ENCODE measurements around the gene DMC1.

Gene DMC1

GRCh38 chr22:38567531-38568285 is 2.3 kb downstream of the DMC1 start:
- in situ Hi-C loops (cut with MboI; ENCODE audit: low sequenced_read_pairs), result no loop called here

GRCh38 chr22:38566726-38567504 is 3.1 kb downstream of the DMC1 start:
- in situ Hi-C loops (cut with MboI; ENCODE audit: low sequenced_read_pairs), result no loop called here

- in situ Hi-C loops (cut with MboI; ENCODE audit: low sequenced_read_pairs), result no loop called here
Measured at GRCh38 chr22:38565441-38565840, 4.5 kb downstream of the DMC1 start.

GRCh38 chr22:38564669-38565068 is 5.3 kb downstream of the DMC1 start:
- in situ Hi-C loops (cut with MboI; ENCODE audit: low sequenced_read_pairs), result no loop called here

GRCh38 chr22:38554281-38554680 is 15.7 kb downstream of the DMC1 start:
- in situ Hi-C loops (cut with MboI; ENCODE audit: low sequenced_read_pairs), result no loop called here

GRCh38 chr22:38549101-38549894 is 20.7 kb downstream of the DMC1 start:
- in situ Hi-C loops (cut with MboI; ENCODE audit: low sequenced_read_pairs), result no loop called here

- in situ Hi-C loops (cut with MboI; ENCODE audit: low sequenced_read_pairs), result no loop called here
Measured at GRCh38 chr22:38540701-38541100, 29.3 kb downstream of the DMC1 start.

- in situ Hi-C loops (cut with MboI; ENCODE audit: low sequenced_read_pairs), result no loop called here
Measured at GRCh38 chr22:38531251-38531938, 38.6 kb downstream of the DMC1 start.

- in situ Hi-C loops (cut with MboI; ENCODE audit: low sequenced_read_pairs), result no loop called here
Measured at GRCh38 chr22:38524429-38524828, 45.6 kb downstream of the DMC1 start.

GRCh38 chr22:38523479-38523878 is 46.5 kb downstream of the DMC1 start:
- in situ Hi-C loops (cut with MboI; ENCODE audit: low sequenced_read_pairs), result no loop called here

- in situ Hi-C loops (cut with MboI; ENCODE audit: low sequenced_read_pairs), result no loop called here
Measured at GRCh38 chr22:38523029-38523428, 47.0 kb downstream of the DMC1 start.

GRCh38 chr22:38519453-38520250 is 50.3 kb downstream of the DMC1 start:
- in situ Hi-C loops (cut with MboI; ENCODE audit: low sequenced_read_pairs), result no loop called here

- in situ Hi-C loops (cut with MboI; ENCODE audit: low sequenced_read_pairs), result no loop called here
Measured at GRCh38 chr22:38518620-38519019, 51.4 kb downstream of the DMC1 start.

- in situ Hi-C loops (cut with MboI; ENCODE audit: low sequenced_read_pairs), result no loop called here
Measured at GRCh38 chr22:38513063-38513462, 56.9 kb downstream of the DMC1 start.

- in situ Hi-C loops (cut with MboI; ENCODE audit: low sequenced_read_pairs), result no loop called here
Measured at GRCh38 chr22:38510416-38510970, 59.5 kb downstream of the DMC1 start.

- in situ Hi-C loops (cut with MboI; ENCODE audit: low sequenced_read_pairs), result no loop called here
Measured at GRCh38 chr22:38506118-38506962, 63.6 kb downstream of the DMC1 start, which contains the start of gene DDX17. DDX17 (minus strand) TSS chr22:38506311.

GRCh38 chr22:38505541-38506117 is 64.4 kb downstream of the DMC1 start:
- in situ Hi-C loops (cut with MboI; ENCODE audit: low sequenced_read_pairs), result no loop called here

GRCh38 chr22:38504731-38505540 is 65.0 kb downstream of the DMC1 start:
- in situ Hi-C loops (cut with MboI; ENCODE audit: low sequenced_read_pairs), result no loop called here

All from HL-60/S4 (cell line).